HepG2 (cell line): ENCODE results near the gene PPP4R3A.

Source experiments
- ARNTL ChIP-seq: sonication (generic); formaldehyde crosslinking; IDR thresholded peaks from 2 replicates; pipeline ENCODE4 v1.4.0; 2020; ENCODE audit warnings: mild to moderate bottlenecking, missing genetic modification reagents
- JUNB ChIP-seq: sonication (generic); formaldehyde crosslinking; IDR thresholded peaks from 2 replicates; pipeline ENCODE4 v1.8.0; 2022; ENCODE audit warnings: missing genetic modification reagents, mild to moderate bottlenecking, borderline replicate concordance
- ZNF781 ChIP-seq: sonication (generic); formaldehyde crosslinking; IDR thresholded peaks from 2 replicates; pipeline ENCODE4 v1.5.1; 2020; ENCODE audit warnings: borderline replicate concordance, mild to moderate bottlenecking, missing genetic modification reagents; ENCODE audit errors: not compliant biosample characterization
- ZSCAN25 ChIP-seq: sonication (generic); formaldehyde crosslinking; IDR thresholded peaks from 2 replicates; pipeline ENCODE4 v1.8.0; 2022; ENCODE audit warnings: mild to moderate bottlenecking, missing genetic modification reagents
- TF ChIP-seq, protein P1 (sequence below): IDR thresholded peaks from 2 replicates; pipeline ENCODE4 v1.6.1; 2016; ENCODE audit warnings: missing genetic modification reagents, missing compliant biosample characterization

DNA sequence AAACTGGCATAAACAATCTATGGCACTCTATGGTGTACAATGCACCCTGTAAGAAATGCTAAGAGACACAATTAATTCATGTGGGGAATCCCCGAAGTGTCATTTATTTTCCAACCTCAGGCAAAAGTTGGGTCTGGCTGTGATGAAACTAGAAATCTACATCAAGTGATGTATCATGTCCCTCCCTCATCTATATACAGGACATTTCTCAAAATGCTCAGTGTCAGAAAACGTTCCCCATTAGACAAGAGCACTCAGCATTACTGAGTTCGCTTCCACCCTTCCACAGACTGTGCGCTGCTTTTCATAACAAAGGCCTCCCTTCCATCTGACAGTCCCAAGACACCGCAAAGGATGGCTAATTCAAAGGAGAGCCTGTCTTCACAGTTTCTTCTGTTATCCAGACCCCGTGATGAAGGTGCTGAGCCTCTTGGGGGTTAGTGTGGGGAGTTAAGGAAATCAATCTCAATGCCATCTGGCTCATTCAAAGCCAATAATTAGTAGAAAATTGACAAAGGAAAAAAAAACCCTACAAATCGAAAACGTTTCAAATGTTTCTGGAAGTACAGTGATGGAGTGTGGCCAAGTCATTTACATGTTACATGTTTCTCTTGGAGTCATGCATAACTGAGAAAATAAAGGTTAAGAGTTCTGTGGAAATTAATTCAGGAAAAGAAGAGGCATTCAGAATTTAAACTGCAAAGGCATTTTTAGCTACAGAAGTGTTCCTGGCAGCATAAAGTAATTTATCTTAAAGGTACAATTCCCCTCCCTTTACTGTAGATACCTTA, 100.0 kb downstream of the PPP4R3A start:
- TF ChIP-seq ARNTL (CRISPR knock-in tag) (no peak), ZSCAN25 (no peak), ZNF781 (CRISPR knock-in tag) (no peak), JUNB (CRISPR knock-in tag) (no peak)
- TF ChIP-seq, protein P1, sequence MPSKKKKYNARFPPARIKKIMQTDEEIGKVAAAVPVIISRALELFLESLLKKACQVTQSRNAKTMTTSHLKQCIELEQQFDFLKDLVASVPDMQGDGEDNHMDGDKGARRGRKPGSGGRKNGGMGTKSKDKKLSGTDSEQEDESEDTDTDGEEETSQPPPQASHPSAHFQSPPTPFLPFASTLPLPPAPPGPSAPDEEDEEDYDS (CRISPR knock-in tag) = no peak
